ENCODE results near the gene RNGTT.

The RNGTT gene

GRCh38 chr6:88712243-88712936 lies 251.0 kb downstream of the RNGTT start:
- DNase-seq = no peak

- DNase-seq = no peak
These were observed 253.6 kb downstream of the RNGTT start for GRCh38 chr6:88709819-88710246.

DNA sequence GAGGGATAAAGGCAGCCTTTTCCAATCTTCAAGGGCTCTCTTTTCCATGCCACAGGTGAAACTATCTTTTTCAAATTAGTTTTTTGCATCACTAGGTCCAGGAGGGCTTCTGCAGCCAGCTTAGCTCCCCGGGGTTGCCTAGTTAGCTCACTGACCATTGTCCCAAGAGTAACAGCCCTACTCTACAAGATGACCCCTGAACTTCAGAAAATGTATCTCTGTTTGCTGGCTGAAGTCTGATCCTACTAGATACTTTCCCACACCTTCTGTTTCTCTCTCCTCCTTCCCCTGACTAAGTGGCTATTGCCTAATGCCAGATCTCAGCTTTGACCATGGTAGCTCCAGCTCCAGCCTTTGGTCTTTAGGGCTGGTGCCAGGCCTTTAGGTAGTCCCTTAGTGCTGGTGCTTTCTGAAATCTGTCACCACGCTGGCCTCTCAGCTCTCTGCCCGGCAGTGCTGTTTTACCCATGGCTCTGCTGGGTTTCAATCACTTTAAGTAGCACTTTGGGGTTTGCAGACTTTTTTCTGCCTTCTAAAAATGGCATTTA lies 255.1 kb downstream of the RNGTT start:
- DNase-seq = no peak

GRCh38 chr6:88705601-88706000 lies 257.8 kb downstream of the RNGTT start:
- no peak for DNase-seq

DNA sequence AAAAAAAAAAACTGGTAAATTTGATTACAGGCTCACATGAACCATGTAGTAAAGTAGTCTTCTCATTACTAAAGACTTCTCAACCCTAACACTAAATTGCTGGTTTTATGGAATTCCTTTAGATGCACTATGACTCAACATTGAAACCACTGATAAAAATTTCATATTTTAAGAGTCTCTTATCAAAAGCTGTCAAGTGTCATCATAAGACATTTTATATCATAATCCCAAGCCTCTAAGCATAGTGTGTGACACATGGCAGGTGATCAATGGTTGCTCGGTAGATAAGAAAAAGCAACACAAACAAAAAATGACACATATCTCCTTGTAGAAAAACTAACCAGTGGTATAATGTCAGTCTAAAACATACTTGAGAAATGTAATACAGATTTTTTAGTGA lies 258.4 kb downstream of the RNGTT start:
- no peak for DNase-seq

GRCh38 chr6:88702956-88703556 lies 260.4 kb downstream of the RNGTT start:
- DNase-seq = no peak

DNA sequence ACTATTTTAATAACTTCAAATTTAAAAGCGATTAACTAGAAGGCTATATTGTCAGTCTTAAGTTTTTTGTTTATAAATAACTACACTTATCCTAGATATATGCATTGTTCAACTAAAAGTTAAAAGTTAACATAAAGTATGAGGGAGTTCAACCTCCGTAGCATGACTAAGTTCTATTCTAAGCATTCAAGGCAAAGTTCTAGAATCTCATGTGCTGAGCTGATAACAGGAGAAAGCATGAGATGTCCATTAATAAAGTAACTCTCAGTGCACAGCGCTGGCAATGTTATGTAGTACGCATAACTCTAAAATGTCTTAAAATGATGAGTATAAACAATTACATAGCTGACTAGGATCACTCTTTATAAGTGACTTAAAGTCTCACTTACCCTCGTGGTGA lies 264.8 kb downstream of the RNGTT start:
- no peak for DNase-seq

GRCh38 chr6:88695937-88696336 lies 267.5 kb downstream of the RNGTT start:
- DNase-seq = no peak

DNA sequence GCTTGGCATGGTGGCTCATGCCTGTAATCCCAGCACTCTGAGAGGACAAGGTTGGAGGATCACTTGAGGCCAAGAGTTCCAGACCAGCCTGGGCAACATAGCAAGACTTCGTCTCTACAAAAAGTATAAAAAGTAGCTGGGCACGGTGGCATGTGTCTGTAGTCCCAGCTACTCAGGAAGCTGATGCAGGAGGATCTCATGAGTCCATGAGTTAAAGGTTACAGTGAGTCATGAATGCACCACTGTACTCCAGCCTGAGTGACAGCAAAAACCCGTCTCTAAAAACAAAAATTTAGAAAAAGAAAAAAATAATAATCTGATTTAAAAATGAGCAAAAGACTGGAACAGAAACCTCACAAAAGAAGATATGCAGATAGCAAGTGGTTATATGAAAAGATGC lies 279.7 kb downstream of the RNGTT start:
- DNase-seq = no peak

DNA sequence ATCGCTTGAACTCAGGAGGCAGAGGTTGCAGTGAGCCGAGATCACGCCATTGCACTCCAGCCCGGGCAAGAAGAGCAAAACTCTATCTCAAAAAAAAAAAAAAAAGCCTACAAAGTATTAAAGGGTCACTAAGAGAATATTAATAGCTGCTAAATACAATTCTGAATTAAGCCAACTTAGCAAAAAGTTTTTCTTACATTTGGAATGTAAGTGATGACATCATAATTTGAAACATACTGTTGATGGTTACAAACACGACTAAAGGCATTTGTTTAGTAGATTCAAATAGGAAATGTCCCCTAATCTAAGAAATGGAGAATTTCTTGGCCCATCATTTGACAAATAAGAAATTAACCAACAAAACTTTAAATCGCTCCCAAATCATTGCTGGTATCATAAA lies 282.8 kb downstream of the RNGTT start:
- no peak for DNase-seq

- no peak for DNase-seq
These were observed 283.6 kb downstream of the RNGTT start for GRCh38 chr6:88679841-88680240.

DNA sequence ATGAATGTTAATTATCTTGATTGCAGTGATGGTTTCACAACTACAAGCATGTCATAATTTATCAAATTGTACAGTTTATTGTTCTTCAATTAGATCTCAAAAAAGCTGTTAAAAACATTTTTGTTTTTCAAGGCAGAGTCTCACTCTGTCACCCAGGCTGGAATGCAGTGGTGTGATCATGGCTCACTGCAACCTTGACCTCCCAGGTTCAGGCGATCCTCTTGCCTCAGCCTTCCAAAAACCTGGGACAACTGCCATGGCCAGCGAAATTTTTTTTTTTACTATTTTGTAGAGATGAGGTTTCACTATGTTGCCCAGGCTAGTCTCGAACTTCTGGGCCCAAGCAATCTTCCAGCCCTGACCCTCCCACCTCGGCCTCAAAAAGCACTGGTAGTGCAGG lies 286.1 kb downstream of the RNGTT start:
- no peak for DNase-seq

DNA sequence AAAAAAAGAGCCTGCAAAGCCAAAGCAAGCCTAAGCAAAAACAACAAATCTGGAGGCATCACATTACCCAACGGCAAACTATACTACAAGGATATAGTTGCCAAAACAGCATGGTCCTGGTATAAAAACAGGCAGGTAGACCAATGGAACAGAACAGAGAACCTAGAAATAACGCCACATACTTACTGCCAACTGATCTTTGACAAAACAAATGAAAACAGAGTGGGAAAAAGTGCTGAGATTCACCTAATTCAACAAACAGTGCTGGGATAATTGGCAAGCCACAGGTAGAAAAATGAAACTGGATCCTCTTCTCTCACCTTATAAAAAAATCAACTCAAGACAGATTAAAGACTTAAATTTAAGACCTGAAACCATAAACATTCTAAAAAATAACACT lies 291.8 kb downstream of the RNGTT start:
- no peak for DNase-seq

- no peak for DNase-seq
These were observed 293.0 kb downstream of the RNGTT start for GRCh38 chr6:88670369-88670768.

DNA sequence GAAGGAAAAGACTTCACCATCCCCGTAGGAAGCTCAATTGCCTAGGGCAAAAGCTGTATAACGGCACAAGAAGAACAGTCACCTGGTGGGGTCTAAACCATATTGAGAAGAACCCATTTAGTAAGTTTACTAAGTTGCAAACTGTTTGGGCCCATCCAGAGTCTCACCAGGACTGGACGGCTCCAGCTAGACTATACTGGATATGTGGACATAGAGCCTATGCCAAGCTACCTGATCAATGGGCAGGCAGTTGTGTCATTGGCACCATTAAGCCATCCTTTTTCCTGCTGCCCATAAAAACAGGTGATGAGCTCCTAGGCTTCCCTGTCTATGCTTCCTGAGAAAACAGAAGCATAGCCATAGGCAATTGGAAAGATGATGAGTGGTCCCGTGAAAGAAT lies 293.9 kb downstream of the RNGTT start:
- DNase-seq = no peak

- no peak for DNase-seq
These were observed 296.5 kb downstream of the RNGTT start for GRCh38 chr6:88666901-88667300.

DNA sequence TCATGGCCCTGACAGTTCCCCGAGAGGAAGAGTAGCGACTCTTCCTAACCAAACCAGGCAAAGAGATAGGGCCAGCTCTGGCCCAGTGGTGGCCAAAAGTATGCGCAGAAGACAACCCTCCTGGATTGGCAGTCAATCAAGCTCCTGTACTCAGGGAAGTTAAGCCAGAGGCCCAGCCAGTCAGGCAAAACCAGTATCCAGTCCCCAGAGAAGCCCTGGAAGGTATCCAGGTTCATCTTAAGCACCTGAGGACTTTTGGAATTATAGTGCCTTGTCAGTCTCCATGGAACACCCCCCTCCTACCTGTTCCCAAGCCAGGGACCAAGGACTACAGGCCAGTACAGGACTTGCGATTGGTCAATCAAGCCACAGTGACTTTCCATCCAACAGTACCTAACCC lies 298.3 kb downstream of the RNGTT start:
- DNase-seq = no peak

DNA sequence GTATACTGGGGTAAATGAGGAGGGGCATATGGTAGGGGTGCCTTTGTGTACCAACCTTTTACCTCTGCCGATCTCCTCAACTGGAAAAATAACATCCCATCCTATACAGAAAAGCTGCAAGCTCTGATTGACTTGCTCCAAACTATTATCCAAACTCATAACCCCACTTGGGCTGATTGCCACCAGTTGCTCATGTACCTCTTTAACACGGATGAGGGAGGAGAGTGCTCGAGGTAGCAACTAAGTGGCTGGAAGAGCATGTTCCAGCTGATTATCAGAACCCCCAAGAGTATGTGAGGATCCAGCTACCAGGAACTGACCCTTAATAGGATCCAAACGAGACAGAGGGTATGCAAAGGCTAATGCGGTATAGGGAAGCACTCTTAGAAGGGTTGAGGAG lies 299.6 kb downstream of the RNGTT start:
- no peak for DNase-seq

DNA sequence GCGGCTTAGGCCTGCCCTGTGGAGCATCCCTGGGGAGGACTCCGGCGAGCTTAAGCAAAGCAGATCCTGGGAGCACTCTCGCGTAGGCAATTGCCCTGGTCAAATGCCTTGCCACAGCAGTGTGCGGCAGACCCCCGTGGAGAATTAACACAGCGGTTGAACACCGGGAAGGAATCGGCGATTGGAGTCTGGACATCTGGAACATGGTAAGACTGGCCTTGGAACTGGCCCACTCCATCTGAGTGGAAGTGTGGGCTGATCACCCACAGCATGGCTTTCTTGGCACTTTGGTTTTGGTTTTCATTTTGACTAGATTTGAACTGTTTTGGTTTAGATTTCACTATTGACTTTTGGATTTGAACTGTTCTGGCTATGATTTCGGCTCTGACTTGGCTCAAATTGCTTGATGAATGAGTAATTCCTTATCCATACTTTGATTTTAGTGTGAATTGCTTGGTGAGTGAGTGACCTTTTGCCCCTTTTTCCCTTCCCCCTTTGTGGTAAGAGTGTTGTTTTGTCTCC lies 300.7 kb downstream of the RNGTT start:
- no peak for DNase-seq

GRCh38 chr6:88662163-88662580 lies 301.2 kb downstream of the RNGTT start:
- DNase-seq = no peak

- DNase-seq = no peak
These were observed 302.3 kb downstream of the RNGTT start for GRCh38 chr6:88661136-88661535.

GRCh38 chr6:88655586-88655985 lies 307.8 kb downstream of the RNGTT start:
- DNase-seq = no peak

DNA sequence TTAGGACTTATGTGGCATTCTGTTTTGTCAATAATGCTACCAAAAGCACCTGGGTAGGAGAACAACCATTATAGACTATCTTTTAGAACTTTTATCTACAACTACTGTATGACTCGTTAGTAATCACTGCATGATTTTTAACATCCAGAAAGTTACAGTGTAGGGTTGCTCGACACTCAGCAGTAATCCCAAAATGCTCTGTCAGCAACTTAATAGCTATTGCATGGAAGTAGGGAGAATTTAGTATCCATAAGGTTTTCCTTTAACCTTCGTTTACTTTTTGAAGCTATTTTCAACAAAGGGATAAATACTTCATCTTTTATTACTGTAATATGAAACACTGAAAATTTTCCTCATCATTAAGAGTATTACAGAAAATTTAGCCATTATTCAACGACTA lies 309.5 kb downstream of the RNGTT start:
- no peak for DNase-seq

DNA sequence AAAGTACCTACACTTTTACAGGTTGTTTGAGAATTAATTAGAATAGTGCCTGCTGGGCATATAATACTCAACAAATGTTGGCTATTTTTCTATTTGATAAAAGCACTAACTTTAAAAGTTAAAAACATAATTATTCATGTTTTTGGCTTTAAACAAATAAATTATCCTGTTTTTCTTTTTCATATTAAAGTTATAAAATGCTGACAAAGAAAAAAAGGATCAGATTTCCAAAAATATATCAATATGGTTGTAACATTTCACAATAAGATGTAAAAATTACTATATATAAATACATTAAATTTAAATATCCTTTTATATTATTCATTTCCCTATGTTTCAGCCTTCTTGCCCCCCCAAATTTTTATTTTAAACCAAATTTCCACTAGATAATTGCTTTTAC lies 312.0 kb downstream of the RNGTT start:
- no peak for DNase-seq

DNA sequence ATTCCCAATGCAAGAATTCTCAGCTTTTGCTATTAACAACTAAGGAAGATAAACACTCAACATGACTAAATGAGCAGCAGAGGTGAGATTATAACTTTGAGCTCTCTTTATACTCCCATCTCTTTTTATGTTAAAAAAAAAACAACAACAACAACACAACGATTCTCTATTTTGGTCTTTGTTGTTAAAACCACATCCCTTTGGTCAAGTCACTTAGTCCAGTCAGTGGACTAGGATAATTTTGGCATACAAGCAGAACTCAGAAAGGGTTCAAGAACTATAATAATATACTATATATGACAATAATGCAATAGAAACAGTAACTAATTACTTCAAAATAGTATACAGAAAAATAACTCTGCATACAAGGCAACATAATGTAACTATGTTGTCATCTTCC lies 312.4 kb downstream of the RNGTT start:
- DNase-seq = no peak

All from NCI-H1436 treated with DMSO at 0.1 percent for 48 hours (cell line).